SK-N-SH (cell line): ENCODE results near the gene ECE1. TPM values are rescaled to one million over a fixed set of nuclear protein-coding genes. Genes with fewer than 3 reads are reported as not detected.

Experiments
- CTCF ChIA-PET: fragments of 300-600, 350-600 bp; formaldehyde crosslinking; extraction: SDS; loops from one replicate; lab custom pipeline; 2021; lab: Yijun Ruan, JAX
- POLR2A ChIA-PET: fragments of 350-600 bp; sonication (Branson Sonifier 250); formaldehyde crosslinking; extraction: SDS; loops from one replicate; lab custom pipeline; 2020; ENCODE audit warnings: antibody characterized with exemption, inconsistent platforms; lab: Yijun Ruan, JAX
- DNase-seq: peaks from one replicate; pipeline ENCODE4 v3.0.0; 2012
- H2AFZ ChIP-seq: fragments of 200-600 bp; sonication (generic); 2 replicates; pipeline ENCODE4 v1.8.1; 2016; ENCODE audit warnings: antibody characterized with exemption, mild to moderate bottlenecking, low read depth
- H3F3A ChIP-seq: fragments of 200-600 bp; sonication (generic); replicated peaks from 2 replicates; pipeline ENCODE3; 2016; ENCODE audit warnings: antibody characterized with exemption, mild to moderate bottlenecking; ENCODE audit not compliant: insufficient read depth
- H3K27ac ChIP-seq, 2 experiments: fragments of 200-500 bp in 1 of 2; fragments of 200-600 bp in 1 of 2; sonication (Bioruptor generic) in 1 of 2; sonication (generic), shearing (Covaris generic) in 1 of 2; 2 replicates each; pipeline versions ENCODE4 v1.5.1 to v1.6.1; 2014 to 2016; ENCODE audit warnings: low read depth in 2 of 2, inconsistent platforms in 1 of 2, low read length in 1 of 2, mild to moderate bottlenecking in 1 of 2, mixed read lengths in 1 of 2
- H3K27me3 ChIP-seq: fragments of 200-600 bp; sonication (generic), shearing (Covaris generic); 2 replicates; pipeline ENCODE4 v1.6.1; 2016; ENCODE audit warnings: mixed run types; ENCODE audit not compliant: insufficient read depth
- H3K36me3 ChIP-seq, 2 experiments: fragments of 200-500 bp in 1 of 2; fragments of 200-600 bp in 1 of 2; sonication (Bioruptor generic) in 1 of 2; sonication (generic) in 1 of 2; replicated peaks in 1 of 2; 2 replicates each; pipeline versions ENCODE3 to v1.5.1; 2014 to 2016; ENCODE audit warnings: low read length in 1 of 2, mild to moderate bottlenecking in 1 of 2; ENCODE audit not compliant: insufficient read depth in 2 of 2, control insufficient read depth in 1 of 2
- H3K4me1 ChIP-seq, 2 experiments: fragments of 200-500 bp in 1 of 2; fragments of 200-600 bp in 1 of 2; sonication (Bioruptor generic) in 1 of 2; sonication (generic), shearing (Covaris generic) in 1 of 2; 2 replicates each; pipeline versions ENCODE4 v1.5.1 to v1.6.1; 2014 to 2016; ENCODE audit warnings: low read depth in 1 of 2, low read length in 1 of 2, mixed run types in 1 of 2; ENCODE audit not compliant: insufficient read depth in 2 of 2, control insufficient read depth in 1 of 2
- H3K4me2 ChIP-seq: fragments of 200-600 bp; sonication (generic), shearing (Covaris generic); 2 replicates; pipeline ENCODE4 v1.6.1; 2017; ENCODE audit warnings: mixed run types
- H3K4me3 ChIP-seq, 2 experiments: fragments of 200-500 bp in 1 of 2; fragments of 200-600 bp in 1 of 2; sonication (Bioruptor generic) in 1 of 2; sonication (generic), shearing (Covaris generic) in 1 of 2; 2 replicates each; pipeline versions ENCODE4 v1.5.1 to v1.8.1; 2014 to 2016; ENCODE audit warnings: low read depth in 2 of 2, inconsistent platforms in 1 of 2, low read length in 1 of 2, mild to moderate bottlenecking in 1 of 2, mixed read lengths in 1 of 2, moderate library complexity in 1 of 2
- H3K79me2 ChIP-seq: fragments of 200-600 bp; sonication (generic); 2 replicates; pipeline ENCODE4 v1.8.1; 2017; ENCODE audit warnings: mild to moderate bottlenecking; ENCODE audit not compliant: insufficient read depth
- H3K9ac ChIP-seq: fragments of 200-600 bp; sonication (generic); 2 replicates; pipeline ENCODE4 v1.6.1; 2017; ENCODE audit warnings: mixed run types
- H3K9me2 ChIP-seq: fragments of 200-600 bp; sonication (generic); 2 replicates; pipeline ENCODE4 v1.6.1; 2017; ENCODE audit warnings: mixed run types
- H3K9me3 ChIP-seq: fragments of 200-600 bp; sonication (generic); 2 replicates; pipeline ENCODE4 v1.6.1; 2017; ENCODE audit warnings: mixed run types, mild to moderate bottlenecking, moderate library complexity
- H4K20me1 ChIP-seq: fragments of 200-600 bp; sonication (generic); 2 replicates; pipeline ENCODE4 v1.6.1; 2017; ENCODE audit warnings: mild to moderate bottlenecking, mixed run types; ENCODE audit not compliant: insufficient read depth
- CHD2 ChIP-seq: fragments of 150-350 bp; IDR thresholded peaks from 2 replicates; pipeline ENCODE4 v1.6.1; 2018; ENCODE audit warnings: low read length; ENCODE audit not compliant: partially characterized antibody
- ELF1 ChIP-seq: IDR thresholded peaks from 2 replicates; pipeline ENCODE4 v1.4.0; 2012
- FOSL2 ChIP-seq: IDR thresholded peaks from 2 replicates; pipeline ENCODE4 v1.4.0; 2012; ENCODE audit warnings: low read depth, mild to moderate bottlenecking, moderate library complexity, borderline replicate concordance
- FOXJ3 ChIP-seq: sonication (generic); formaldehyde crosslinking; IDR thresholded peaks from 2 replicates; pipeline ENCODE4 v1.5.1; 2020; ENCODE audit warnings: mild to moderate bottlenecking, missing genetic modification reagents
- FOXM1 ChIP-seq: IDR thresholded peaks from 2 replicates; pipeline ENCODE4 v1.4.0; 2012; ENCODE audit warnings: low read depth, mild to moderate bottlenecking
- GABPA ChIP-seq: IDR thresholded peaks from 2 replicates; pipeline ENCODE4 v1.4.0; 2012; ENCODE audit warnings: low read depth, mild to moderate bottlenecking
- JUND ChIP-seq: IDR thresholded peaks from 2 replicates; pipeline ENCODE4 v1.4.0; 2012
- MXI1 ChIP-seq: IDR thresholded peaks from 2 replicates; pipeline ENCODE4 v1.6.1; 2012; ENCODE audit warnings: mild to moderate bottlenecking, low read depth, low read length, improper control_type of control experiment
- NRF1 ChIP-seq: IDR thresholded peaks from 2 replicates; pipeline ENCODE4 v1.6.1; 2012; ENCODE audit warnings: low read depth, mild to moderate bottlenecking, low read length
- POLR2AphosphoS5 ChIP-seq: IDR thresholded peaks from 2 replicates; pipeline ENCODE4 v1.6.1; 2012; ENCODE audit warnings: low read depth, low read length
- RAD21 ChIP-seq: IDR thresholded peaks from 2 replicates; pipeline ENCODE4 v1.6.1; 2012; ENCODE audit warnings: mild to moderate bottlenecking, low read length
- RCOR1 ChIP-seq: fragments of 150-350 bp; IDR thresholded peaks from 2 replicates; pipeline ENCODE4 v1.6.1; 2017; ENCODE audit warnings: antibody characterized with exemption, low read length
- RFX5 ChIP-seq: IDR thresholded peaks from 2 replicates; pipeline ENCODE4 v1.6.1; 2012; ENCODE audit warnings: mild to moderate bottlenecking, improper control_type of control experiment, low read length
- RXRA ChIP-seq: IDR thresholded peaks from 2 replicates; pipeline ENCODE4 v1.4.0; 2012; ENCODE audit warnings: low read depth, mild to moderate bottlenecking, borderline replicate concordance
- SIN3A ChIP-seq: IDR thresholded peaks from 2 replicates; pipeline ENCODE4 v1.6.1; 2012; ENCODE audit warnings: low read depth, mild to moderate bottlenecking, low read length, moderate library complexity, borderline replicate concordance
- SMC3 ChIP-seq: IDR thresholded peaks from 2 replicates; pipeline ENCODE4 v1.6.1; 2012; ENCODE audit warnings: low read depth, low read length, improper control_type of control experiment
- TAF1 ChIP-seq: IDR thresholded peaks from 2 replicates; pipeline ENCODE4 v1.6.1; 2012; ENCODE audit warnings: low read depth, mild to moderate bottlenecking, low read length, moderate library complexity, borderline replicate concordance
- TEAD4 ChIP-seq: IDR thresholded peaks from 2 replicates; pipeline ENCODE4 v1.4.0; 2012; ENCODE audit warnings: mild to moderate bottlenecking, borderline replicate concordance; ENCODE audit not compliant: insufficient read depth
- YY1 ChIP-seq: IDR thresholded peaks from 2 replicates; pipeline ENCODE4 v1.4.0; 2012; ENCODE audit warnings: low read depth, mild to moderate bottlenecking
- WGBS: methylation state at CpG from one replicate; pipeline ENCODE4 v1.1.6; 2017; ENCODE audit warnings: low lambda C conversion rate; 5-methylcytosine and 5-hydroxymethylcytosine counted together
- polyA plus RNA-seq, 3 experiments: library from polyadenylated mRNA; depleted of rRNA; stranded (reverse); fragments of >200 nt; gene quantifications; 2 replicates each; pipeline ENCODE4 v1.2.3, GENCODE V29; 2012
- TF ChIP-seq, protein P1 (sequence below): IDR thresholded peaks from 2 replicates; pipeline ENCODE4 v1.4.0; 2012; ENCODE audit warnings: low read depth, borderline replicate concordance
- TF ChIP-seq, protein P2 (sequence below): IDR thresholded peaks from 2 replicates; pipeline ENCODE4 v1.4.0; 2012; ENCODE audit warnings: low read depth, borderline replicate concordance
- TF ChIP-seq, protein P3 (sequence below): IDR thresholded peaks from 2 replicates; pipeline ENCODE4 v1.4.0; 2012; ENCODE audit warnings: low read depth
- TF ChIP-seq, protein P4 (sequence below): IDR thresholded peaks from 2 replicates; pipeline ENCODE4; 2012
- TF ChIP-seq, protein P5 (sequence below): fragments of 150-350 bp; IDR thresholded peaks from 2 replicates; pipeline ENCODE4 v1.6.1; 2017; ENCODE audit warnings: antibody characterized with exemption, low read length, low read depth, borderline replicate concordance
- TF ChIP-seq, protein P6 (sequence below): IDR thresholded peaks from 2 replicates; pipeline ENCODE4 v1.6.1; 2012; ENCODE audit warnings: mild to moderate bottlenecking, low read depth, low read length, moderate library complexity

Gene ECE1
- polyA plus RNA-seq, 1 of the 3 experiments (the other 2 are of a cell fraction) = 96.6 TPM

DNA sequence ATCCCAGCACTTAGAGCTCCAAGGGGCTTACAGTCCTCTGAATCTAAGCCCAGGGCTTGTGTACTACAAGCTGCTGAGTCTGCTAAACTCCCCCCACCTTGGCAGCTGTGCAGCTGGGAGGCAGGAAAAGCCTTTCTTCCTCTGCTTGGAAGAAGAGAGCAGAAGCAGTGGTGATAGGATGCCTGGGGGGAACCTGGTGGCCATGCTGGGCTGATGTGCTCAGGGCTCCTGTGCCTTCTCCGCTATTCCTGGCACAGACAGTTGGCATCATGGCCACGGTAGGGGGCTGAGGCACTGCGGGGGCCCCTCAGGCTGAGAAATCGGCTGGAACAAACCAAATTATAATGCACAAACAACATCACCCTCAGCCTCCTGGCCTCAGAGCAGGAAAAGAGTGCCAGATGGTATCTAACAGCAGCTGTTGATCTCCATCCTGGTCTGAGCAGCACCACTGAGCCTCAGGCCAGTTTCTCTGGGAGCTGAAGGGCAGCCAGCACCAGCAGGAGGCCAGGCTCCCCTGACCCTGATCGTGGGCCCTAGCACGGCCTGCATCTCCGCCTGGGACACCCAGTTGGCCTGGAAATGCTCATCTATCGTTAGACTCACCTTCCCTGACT, 35.8 kb downstream of the ECE1 start:
- Histone ChIP-seq H3K27me3 (no peaks in the 10 kb centered on the region), H3K9me2 (no peaks in the 10 kb centered on the region), H3K4me3 (no peak overlapping the region), H3K79me2 (no peaks in the 10 kb centered on the region), H3K4me2 (no peak overlapping the region), H3K9me3 (no peaks in the 10 kb centered on the region), H3K36me3 (peaks cover 7 to 24% of the 10 kb centered on the region in 2 experiments), H3K9ac (no peak overlapping the region), H3K27ac (peak overlapping the region; percentile 56 to 98; a peak in 3 of 4 replicates), H4K20me1 (no peaks in the 10 kb centered on the region), H3F3A (peaks cover 3% of the 10 kb centered on the region), H2AFZ (no peak overlapping the region), H3K4me1 (peaks cover 5 to 30% of the 10 kb centered on the region in 2 experiments; a peak in 2 of 4 replicates)
- POLR2A ChIA-PET = interaction anchor here (0.8 to 2.4 kb wide), 13 partner anchors 20 to 114 kb away, joined by 3 to 18 read pairs (median 4); no protein-coding TSS in a partner anchor
- WGBS = 67% methylated on average over 3 of the region's 8 CpGs
- CTCF ChIA-PET = interaction anchor here (0.6 to 9.8 kb wide), 57 partner anchors 9 to 769 kb away, joined by 3 to 253 read pairs (median 6); partner anchors contain the start of gene ALPL
- DNase-seq = peak; percentile 85
- TF ChIP-seq, protein P1, sequence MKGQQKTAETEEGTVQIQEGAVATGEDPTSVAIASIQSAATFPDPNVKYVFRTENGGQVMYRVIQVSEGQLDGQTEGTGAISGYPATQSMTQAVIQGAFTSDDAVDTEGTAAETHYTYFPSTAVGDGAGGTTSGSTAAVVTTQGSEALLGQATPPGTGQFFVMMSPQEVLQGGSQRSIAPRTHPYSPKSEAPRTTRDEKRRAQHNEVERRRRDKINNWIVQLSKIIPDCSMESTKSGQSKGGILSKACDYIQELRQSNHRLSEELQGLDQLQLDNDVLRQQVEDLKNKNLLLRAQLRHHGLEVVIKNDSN = no peak
- TF ChIP-seq, protein P2, sequence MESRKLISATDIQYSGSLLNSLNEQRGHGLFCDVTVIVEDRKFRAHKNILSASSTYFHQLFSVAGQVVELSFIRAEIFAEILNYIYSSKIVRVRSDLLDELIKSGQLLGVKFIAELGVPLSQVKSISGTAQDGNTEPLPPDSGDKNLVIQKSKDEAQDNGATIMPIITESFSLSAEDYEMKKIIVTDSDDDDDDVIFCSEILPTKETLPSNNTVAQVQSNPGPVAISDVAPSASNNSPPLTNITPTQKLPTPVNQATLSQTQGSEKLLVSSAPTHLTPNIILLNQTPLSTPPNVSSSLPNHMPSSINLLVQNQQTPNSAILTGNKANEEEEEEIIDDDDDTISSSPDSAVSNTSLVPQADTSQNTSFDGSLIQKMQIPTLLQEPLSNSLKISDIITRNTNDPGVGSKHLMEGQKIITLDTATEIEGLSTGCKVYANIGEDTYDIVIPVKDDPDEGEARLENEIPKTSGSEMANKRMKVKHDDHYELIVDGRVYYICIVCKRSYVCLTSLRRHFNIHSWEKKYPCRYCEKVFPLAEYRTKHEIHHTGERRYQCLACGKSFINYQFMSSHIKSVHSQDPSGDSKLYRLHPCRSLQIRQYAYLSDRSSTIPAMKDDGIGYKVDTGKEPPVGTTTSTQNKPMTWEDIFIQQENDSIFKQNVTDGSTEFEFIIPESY = no peak
- TF ChIP-seq, protein P3, sequence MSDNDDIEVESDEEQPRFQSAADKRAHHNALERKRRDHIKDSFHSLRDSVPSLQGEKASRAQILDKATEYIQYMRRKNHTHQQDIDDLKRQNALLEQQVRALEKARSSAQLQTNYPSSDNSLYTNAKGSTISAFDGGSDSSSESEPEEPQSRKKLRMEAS = no peak
- TF ChIP-seq SIN3A (no peak), YY1 (no peak), RXRA (no peak), CHD2 (peak; percentile 80), RAD21 (peak; percentile 29; the same call in 1 of the 2 replicates), FOXM1 (no peak), ELF1 (no peak), FOSL2 (no peak), JUND (no peak), TEAD4 (no peak), RFX5 (no peak), RCOR1 (peak; percentile 88; the same call in 1 of the 2 replicates), NRF1 (no peak), SMC3 (no peak; the same call in 1 of the 2 replicates), POLR2AphosphoS5 (no peak), MXI1 (0 out of 2 replicates have a peak, but pooled peaks have one; percentile 47), FOXJ3 (CRISPR knock-in tag) (no peak; the same call in none of the 2 replicates), TAF1 (no peak), GABPA (no peak)
- TF ChIP-seq, protein P4, sequence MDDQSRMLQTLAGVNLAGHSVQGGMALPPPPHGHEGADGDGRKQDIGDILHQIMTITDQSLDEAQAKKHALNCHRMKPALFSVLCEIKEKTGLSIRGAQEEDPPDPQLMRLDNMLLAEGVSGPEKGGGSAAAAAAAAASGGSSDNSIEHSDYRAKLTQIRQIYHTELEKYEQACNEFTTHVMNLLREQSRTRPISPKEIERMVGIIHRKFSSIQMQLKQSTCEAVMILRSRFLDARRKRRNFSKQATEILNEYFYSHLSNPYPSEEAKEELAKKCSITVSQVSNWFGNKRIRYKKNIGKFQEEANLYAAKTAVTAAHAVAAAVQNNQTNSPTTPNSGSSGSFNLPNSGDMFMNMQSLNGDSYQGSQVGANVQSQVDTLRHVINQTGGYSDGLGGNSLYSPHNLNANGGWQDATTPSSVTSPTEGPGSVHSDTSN = no peak
- TF ChIP-seq, protein P5, sequence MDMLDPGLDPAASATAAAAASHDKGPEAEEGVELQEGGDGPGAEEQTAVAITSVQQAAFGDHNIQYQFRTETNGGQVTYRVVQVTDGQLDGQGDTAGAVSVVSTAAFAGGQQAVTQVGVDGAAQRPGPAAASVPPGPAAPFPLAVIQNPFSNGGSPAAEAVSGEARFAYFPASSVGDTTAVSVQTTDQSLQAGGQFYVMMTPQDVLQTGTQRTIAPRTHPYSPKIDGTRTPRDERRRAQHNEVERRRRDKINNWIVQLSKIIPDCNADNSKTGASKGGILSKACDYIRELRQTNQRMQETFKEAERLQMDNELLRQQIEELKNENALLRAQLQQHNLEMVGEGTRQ = no peak
- TF ChIP-seq, protein P6, sequence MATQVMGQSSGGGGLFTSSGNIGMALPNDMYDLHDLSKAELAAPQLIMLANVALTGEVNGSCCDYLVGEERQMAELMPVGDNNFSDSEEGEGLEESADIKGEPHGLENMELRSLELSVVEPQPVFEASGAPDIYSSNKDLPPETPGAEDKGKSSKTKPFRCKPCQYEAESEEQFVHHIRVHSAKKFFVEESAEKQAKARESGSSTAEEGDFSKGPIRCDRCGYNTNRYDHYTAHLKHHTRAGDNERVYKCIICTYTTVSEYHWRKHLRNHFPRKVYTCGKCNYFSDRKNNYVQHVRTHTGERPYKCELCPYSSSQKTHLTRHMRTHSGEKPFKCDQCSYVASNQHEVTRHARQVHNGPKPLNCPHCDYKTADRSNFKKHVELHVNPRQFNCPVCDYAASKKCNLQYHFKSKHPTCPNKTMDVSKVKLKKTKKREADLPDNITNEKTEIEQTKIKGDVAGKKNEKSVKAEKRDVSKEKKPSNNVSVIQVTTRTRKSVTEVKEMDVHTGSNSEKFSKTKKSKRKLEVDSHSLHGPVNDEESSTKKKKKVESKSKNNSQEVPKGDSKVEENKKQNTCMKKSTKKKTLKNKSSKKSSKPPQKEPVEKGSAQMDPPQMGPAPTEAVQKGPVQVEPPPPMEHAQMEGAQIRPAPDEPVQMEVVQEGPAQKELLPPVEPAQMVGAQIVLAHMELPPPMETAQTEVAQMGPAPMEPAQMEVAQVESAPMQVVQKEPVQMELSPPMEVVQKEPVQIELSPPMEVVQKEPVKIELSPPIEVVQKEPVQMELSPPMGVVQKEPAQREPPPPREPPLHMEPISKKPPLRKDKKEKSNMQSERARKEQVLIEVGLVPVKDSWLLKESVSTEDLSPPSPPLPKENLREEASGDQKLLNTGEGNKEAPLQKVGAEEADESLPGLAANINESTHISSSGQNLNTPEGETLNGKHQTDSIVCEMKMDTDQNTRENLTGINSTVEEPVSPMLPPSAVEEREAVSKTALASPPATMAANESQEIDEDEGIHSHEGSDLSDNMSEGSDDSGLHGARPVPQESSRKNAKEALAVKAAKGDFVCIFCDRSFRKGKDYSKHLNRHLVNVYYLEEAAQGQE = no peak
